OCI-LY1 (cell line): ENCODE data around the gene BAIAP3.

Source experiments
- CTCF ChIP-seq: fragments of 200-600 bp; sonication (generic), shearing (Covaris generic); IDR thresholded peaks from 2 replicates; pipeline ENCODE4 v1.5.1; 2017; ENCODE audit warnings: mild to moderate bottlenecking, antibody characterized with exemption, low read length, moderate library complexity, mixed read lengths
- EZH2 ChIP-seq: fragments of 200-600 bp; sonication (generic), shearing (Covaris generic); IDR thresholded peaks from 2 replicates; pipeline ENCODE4 v1.8.0; 2017; ENCODE audit warnings: borderline replicate concordance, mixed run types, mild to moderate bottlenecking, antibody characterized with exemption, low read length, moderate library complexity, mixed read lengths

- TF ChIP-seq CTCF (no peak), EZH2 (no peak)
Observed at GRCh38 chr16:1351582-1352362, 18.3 kb downstream of the BAIAP3 start, which contains the start of the genes GNPTG and TSR3.
